ENCODE measurements around the gene SDK2.

DNA sequence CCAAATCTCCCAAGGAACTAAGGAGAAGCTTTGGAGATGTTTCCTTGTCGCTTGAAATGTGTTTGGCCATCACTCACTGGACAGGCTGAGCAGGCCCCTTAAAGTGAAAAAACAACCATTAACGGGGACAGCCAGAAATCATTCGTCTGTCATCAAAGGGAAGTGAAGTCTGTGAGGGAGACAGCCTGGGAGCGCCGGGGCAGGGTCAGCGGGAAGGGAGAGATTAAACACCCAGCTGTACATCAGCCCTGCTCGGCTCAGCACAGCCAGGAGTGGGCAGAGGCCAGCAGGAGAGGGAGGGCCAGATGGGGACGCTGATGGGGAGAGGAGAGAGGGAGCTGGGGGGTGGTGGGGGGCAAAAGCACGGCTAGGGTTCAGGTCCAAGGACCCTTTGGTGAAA, 105.1 kb downstream of the SDK2 start:
- TF ChIP-seq CTCF (IDR thresholded peaks at IDR 0.05; ENCODE audit: poor library complexity) (no peak), EZH2 (IDR thresholded peaks at IDR 0.05; ENCODE audit: borderline replicate concordance) (no peak)

All from hepatocyte (in vitro differentiated cells).